Cardiac fibroblast (primary cell): ENCODE measurements around the gene WASF1.

Source experiments
- DNase-seq, 2 donors: peaks; one replicate each; pipeline versions ENCODE4 v3.0.0 to v3.0.0-alpha.2; 2010; ENCODE audit warnings: low read depth in 2 of 2
- H3K4me3 ChIP-seq, 2 donors: replicated peaks in 1 of 2; 1 replicate in 1 of 2; 2 replicates in 1 of 2; pipeline ENCODE4 v1.5.1; 2011; ENCODE audit warnings: low read depth in 2 of 2, low read length in 2 of 2, mild to moderate bottlenecking in 2 of 2, moderate library complexity in 1 of 2
- CTCF ChIP-seq: IDR thresholded peaks from one replicate; pipeline ENCODE4 v1.5.1; 2011; ENCODE audit warnings: low read depth, mild to moderate bottlenecking, low read length, inconsistent platforms

WASF1 gene

GRCh38 chr6:110190726-110191125 lies 11.3 kb upstream of the WASF1 start:
- no peak for TF ChIP-seq CTCF
- no peak overlapping the region for H3K4me3 ChIP-seq
- no peak for DNase-seq

- H3K4me3 ChIP-seq: no peak overlapping the region
- DNase-seq: peak in 1 of 2 donors; percentile 24
- TF ChIP-seq CTCF: no peak
Measured at GRCh38 chr6:110188791-110189190, 9.3 kb upstream of the WASF1 start.

- TF ChIP-seq CTCF: no peak
- DNase-seq: no peak
- no peak overlapping the region for H3K4me3 ChIP-seq
Measured at GRCh38 chr6:110185879-110186278, 6.4 kb upstream of the WASF1 start.

- no peak overlapping the region for H3K4me3 ChIP-seq
- TF ChIP-seq CTCF: no peak
- DNase-seq: no peak
Measured at GRCh38 chr6:110183292-110183885, 3.9 kb upstream of the WASF1 start.

DNA sequence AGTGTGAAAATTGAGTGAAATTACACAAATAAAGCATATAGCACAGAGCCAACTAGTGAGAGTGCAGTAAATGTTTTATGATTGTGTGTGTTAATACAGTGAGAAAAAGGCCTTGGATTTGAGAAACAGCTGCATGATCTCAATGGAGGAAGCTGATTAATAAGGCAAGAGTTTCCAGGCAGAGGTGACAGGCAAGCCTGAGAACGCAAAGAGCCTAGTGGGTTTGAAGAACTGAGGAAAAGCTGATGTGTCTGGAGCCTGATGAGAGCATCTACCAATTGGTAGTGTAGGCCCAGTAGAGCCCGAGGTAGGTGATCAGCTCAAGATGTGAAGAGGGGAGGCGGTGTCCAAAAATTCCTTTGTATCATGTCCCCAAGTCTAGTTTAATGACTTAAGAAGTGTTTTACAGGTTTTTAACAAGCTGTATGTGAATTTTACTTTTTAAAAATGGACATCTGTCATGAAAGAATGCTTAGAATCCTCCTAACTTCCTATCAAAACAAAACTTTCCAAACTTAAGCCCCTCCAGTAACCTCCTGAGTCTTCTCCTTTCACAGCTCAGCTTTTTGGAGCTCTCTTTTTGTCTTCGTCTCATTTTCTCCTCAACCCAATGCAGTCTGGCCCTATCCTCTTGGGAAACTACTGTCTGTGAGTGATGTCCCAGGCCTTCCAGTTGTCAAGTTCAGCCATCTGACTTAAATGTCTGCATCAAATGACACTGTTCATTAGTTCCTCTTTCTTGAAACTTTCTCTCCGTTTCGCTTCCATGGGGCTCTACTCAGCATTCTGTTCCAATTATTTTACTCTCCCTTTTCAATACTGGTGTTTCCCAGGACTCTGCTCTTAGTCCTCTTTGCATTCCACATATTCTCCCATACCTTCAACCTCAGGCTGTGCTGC lies 1.9 kb upstream of the WASF1 start:
- TF ChIP-seq CTCF: no peak
- peak; percentile 35 to 47 for DNase-seq
- peak overlapping the region; percentile 69 to 86 for H3K4me3 ChIP-seq

DNA sequence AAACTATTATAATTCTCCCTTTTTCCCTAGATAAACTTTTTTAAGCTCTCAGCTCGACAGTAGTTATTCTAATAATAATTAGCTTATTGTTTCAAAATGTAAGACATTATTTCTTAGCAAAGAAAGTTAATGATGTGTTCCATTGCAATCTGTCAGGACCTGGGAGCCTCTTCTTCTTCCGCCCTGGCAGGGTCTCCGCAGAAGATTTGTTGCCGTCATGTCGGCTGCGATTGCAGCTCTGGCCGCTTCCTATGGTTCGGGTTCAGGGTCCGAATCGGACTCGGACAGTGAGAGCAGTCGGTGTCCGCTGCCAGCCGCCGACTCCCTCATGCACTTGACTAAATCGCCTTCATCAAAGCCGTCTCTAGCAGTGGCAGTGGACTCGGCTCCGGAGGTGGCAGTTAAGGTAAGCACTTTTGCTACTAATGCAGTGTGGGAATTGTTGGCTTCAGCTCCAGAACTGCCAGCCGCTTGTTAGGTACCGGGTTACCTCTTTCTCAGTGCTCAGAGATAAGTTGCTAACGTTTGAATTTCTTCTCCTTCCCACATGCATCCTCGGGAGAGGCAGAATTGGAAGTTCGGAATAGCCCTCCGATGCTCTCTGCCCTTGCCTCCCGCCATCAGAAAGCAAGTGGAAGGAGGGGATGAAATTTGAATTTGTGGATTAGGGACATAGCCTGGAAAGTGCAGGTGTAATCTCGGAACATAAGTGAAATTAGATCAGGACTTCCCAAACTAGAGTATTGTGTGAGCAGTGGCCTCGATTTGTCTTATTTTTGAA lies 948 bp upstream of the WASF1 start, which contains the start of gene CDC40:
Gene CDC40 (plus strand): TSS at position 200 of the 781 bp plus-strand sequence. CDS start 18 bp downstream, at position 218.
- peak within 1 kb of the TSS; percentile 86 to 94 for H3K4me3 ChIP-seq
- no peak for DNase-seq
- TF ChIP-seq CTCF: no peak
